DOHH2 (cell line): Measurements from ENCODE around the gene AMT.

ENCODE experiments used
- CTCF ChIP-seq: fragments of 200-600 bp; sonication (generic); IDR thresholded peaks from one replicate; pipeline ENCODE4 v1.5.1; 2014; ENCODE audit warnings: antibody characterized with exemption, mild to moderate bottlenecking, low read depth, low read length; ENCODE audit not compliant: poor library complexity, severe bottlenecking
- EZH2phosphoT487 ChIP-seq: fragments of 200-600 bp; sonication (generic); IDR thresholded peaks from 2 replicates; pipeline ENCODE4 v1.6.1; 2017; ENCODE audit warnings: borderline replicate concordance, mild to moderate bottlenecking, antibody characterized with exemption, low read length, moderate library complexity, mixed read lengths

GRCh38 chr3:49415931-49416601 lies 6.2 kb downstream of the AMT start:
- TF ChIP-seq CTCF (no peak), EZH2phosphoT487 (no peak)
